Loucy (cell line): ENCODE measurements around the gene HSF5.

ENCODE experiments used
- EZH2phosphoT487 ChIP-seq: fragments of 200-600 bp; IDR thresholded peaks from 2 replicates; pipeline ENCODE4 v1.6.1; 2018; ENCODE audit warnings: antibody characterized with exemption, mild to moderate bottlenecking, moderate library complexity, borderline replicate concordance
- TF ChIP-seq, protein P1 (sequence below): fragments of 200-600 bp; sonication (generic); conservative IDR thresholded peaks from 2 replicates; pipeline ENCODE4 v1.5.1; 2014; ENCODE audit warnings: mild to moderate bottlenecking, antibody characterized with exemption, low read length

- TF ChIP-seq, protein P1, sequence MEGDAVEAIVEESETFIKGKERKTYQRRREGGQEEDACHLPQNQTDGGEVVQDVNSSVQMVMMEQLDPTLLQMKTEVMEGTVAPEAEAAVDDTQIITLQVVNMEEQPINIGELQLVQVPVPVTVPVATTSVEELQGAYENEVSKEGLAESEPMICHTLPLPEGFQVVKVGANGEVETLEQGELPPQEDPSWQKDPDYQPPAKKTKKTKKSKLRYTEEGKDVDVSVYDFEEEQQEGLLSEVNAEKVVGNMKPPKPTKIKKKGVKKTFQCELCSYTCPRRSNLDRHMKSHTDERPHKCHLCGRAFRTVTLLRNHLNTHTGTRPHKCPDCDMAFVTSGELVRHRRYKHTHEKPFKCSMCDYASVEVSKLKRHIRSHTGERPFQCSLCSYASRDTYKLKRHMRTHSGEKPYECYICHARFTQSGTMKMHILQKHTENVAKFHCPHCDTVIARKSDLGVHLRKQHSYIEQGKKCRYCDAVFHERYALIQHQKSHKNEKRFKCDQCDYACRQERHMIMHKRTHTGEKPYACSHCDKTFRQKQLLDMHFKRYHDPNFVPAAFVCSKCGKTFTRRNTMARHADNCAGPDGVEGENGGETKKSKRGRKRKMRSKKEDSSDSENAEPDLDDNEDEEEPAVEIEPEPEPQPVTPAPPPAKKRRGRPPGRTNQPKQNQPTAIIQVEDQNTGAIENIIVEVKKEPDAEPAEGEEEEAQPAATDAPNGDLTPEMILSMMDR: no peak
- no peak for TF ChIP-seq EZH2phosphoT487
Observed at GRCh38 chr17:58384897-58385296, 103.3 kb downstream of the HSF5 start.
